GOT3 (cell line): ENCODE data around the gene MAPK12.

Source experiments
- DNase-seq: peaks from one replicate; lab custom pipeline; 2025; ENCODE audit warnings: mixed read lengths; lab: John Stamatoyannopoulos, UW

Gene MAPK12

GRCh38 chr22:50267591-50268390 is 6.3 kb upstream of the MAPK12 start:
- no peak for DNase-seq

- no peak for DNase-seq
Observed at GRCh38 chr22:50266994-50267393, 5.5 kb upstream of the MAPK12 start.

- no peak for DNase-seq
Observed at GRCh38 chr22:50264946-50265669, 3.6 kb upstream of the MAPK12 start.

GRCh38 chr22:50264104-50264745 is 2.7 kb upstream of the MAPK12 start:
- DNase-seq: no peak

- no peak for DNase-seq
Observed at GRCh38 chr22:50262973-50263617, 1.6 kb upstream of the MAPK12 start.

GRCh38 chr22:50262460-50262911 is 1.0 kb upstream of the MAPK12 start:
- DNase-seq: no peak

GRCh38 chr22:50260801-50261614 is 475 bp downstream of the MAPK12 start:
- DNase-seq: no peak

GRCh38 chr22:50260434-50260800 is 1.1 kb downstream of the MAPK12 start:
- DNase-seq: no peak

GRCh38 chr22:50259302-50259701 is 2.2 kb downstream of the MAPK12 start:
- DNase-seq: no peak

- DNase-seq: no peak
Observed at GRCh38 chr22:50258361-50259292, 2.9 kb downstream of the MAPK12 start.

GRCh38 chr22:50257451-50258360 is 3.8 kb downstream of the MAPK12 start:
- no peak for DNase-seq

- DNase-seq: no peak
Observed at GRCh38 chr22:50257041-50257440, 4.4 kb downstream of the MAPK12 start.

- no peak for DNase-seq
Observed at GRCh38 chr22:50256258-50256862, 5.1 kb downstream of the MAPK12 start.

GRCh38 chr22:50255607-50256006 is 5.9 kb downstream of the MAPK12 start:
- DNase-seq: no peak

- DNase-seq: no peak
Observed at GRCh38 chr22:50255099-50255498, 6.4 kb downstream of the MAPK12 start.

GRCh38 chr22:50253941-50254340 is 7.5 kb downstream of the MAPK12 start:
- no peak for DNase-seq

- no peak for DNase-seq
Observed at GRCh38 chr22:50253046-50253915, 8.2 kb downstream of the MAPK12 start.
